Activated CD4-positive, alpha-beta T cell treated with anti-CD3 and anti-CD28 coated beads for 36 hours (primary cell): ENCODE results near the gene MAPK1. TPM values are rescaled to one million over a fixed set of nuclear protein-coding genes. Genes with fewer than 3 reads are reported as not detected.
"Not testable (repeated sequence)": the region's sequence is repeated elsewhere in the genome, so short reads cannot be mapped to it uniquely, and the experiment has no call there.

Experiments used
- ATAC-seq: fragments of 200-7000 bp; cut with Tn5 transposase; one replicate; pipeline ENCODE4 v1.10.0; 2021; ENCODE audit warnings: mild to moderate bottlenecking, moderate library complexity
- CTCF ChIA-PET: fragments of 350-600 bp; sonication (Branson Sonifier 250); formaldehyde crosslinking; loops from one replicate; lab custom pipeline; 2021; ENCODE audit warnings: antibody characterized with exemption; lab: Charles Lee
- POLR2A ChIA-PET: fragments of 350-600 bp; sonication (Branson Sonifier 250); formaldehyde crosslinking; loops from one replicate; lab custom pipeline; 2021; ENCODE audit warnings: antibody characterized with exemption, inconsistent platforms; lab: Charles Lee
- DNase-seq: peaks from one replicate; pipeline ENCODE4 v3.0.0-alpha.2; 2020
- H3K27ac Mint-ChIP-seq: one replicate; pipeline ENCODE4 v1.8.0; 2021; ENCODE audit warnings: mixed read lengths
- H3K27me3 Mint-ChIP-seq: one replicate; pipeline ENCODE4 v1.8.0; 2021; ENCODE audit warnings: mixed read lengths
- H3K36me3 Mint-ChIP-seq: one replicate; pipeline ENCODE4 v1.8.0; 2021; ENCODE audit warnings: low read depth, mixed read lengths
- H3K4me1 Mint-ChIP-seq: one replicate; pipeline ENCODE4 v1.8.0; 2021; ENCODE audit warnings: mixed read lengths
- H3K4me3 Mint-ChIP-seq: one replicate; pipeline ENCODE4 v1.8.0; 2021; ENCODE audit warnings: mild to moderate bottlenecking, moderate library complexity, mixed read lengths
- H3K9me3 Mint-ChIP-seq: one replicate; pipeline ENCODE4 v1.8.0; 2021; ENCODE audit warnings: low read depth, mixed read lengths
- intact Hi-C, 2 experiments: fragments of 100-400 bp; cut with DNase I in 1 of 2; cut with micrococcal nuclease in 1 of 2; formaldehyde crosslinking; loops; one replicate each; pipeline versions ENCODE4 v1.14.2 to v1.15.1; 2022 to 2024; cut with DNase I, micrococcal nuclease
- total RNA-seq, 2 experiments: library from RNA; stranded (reverse); gene quantifications; one replicate each; pipeline ENCODE4 v1.2.3, GENCODE V29; 2021

The MAPK1 gene
- total RNA-seq, 2 experiments from 2014 or later: 91.9 to 108 TPM

GRCh38 chr22:21817497-21817853, 50.0 kb downstream of the MAPK1 start:
- not testable (repeated sequence) for DNase-seq, H3K9me3 Mint-ChIP-seq, ATAC-seq, H3K27me3 Mint-ChIP-seq, H3K4me3 Mint-ChIP-seq
- intact Hi-C loops: loop anchor here (1.0 to 10.0 kb wide), 3 partner anchors 47 to 55 kb away; no protein-coding TSS in a partner anchor
- peaks cover 60% of the 10 kb centered on the region for H3K4me1 Mint-ChIP-seq
- H3K36me3 Mint-ChIP-seq: peaks cover 13% of the 10 kb centered on the region
- H3K27ac Mint-ChIP-seq: peak overlapping the region; percentile 95
- POLR2A ChIA-PET: interaction anchor here (1.2 kb wide), 1 partner anchor 50 kb away, joined by 3 read pairs; the partner anchor contains the start of gene MAPK1
- CTCF ChIA-PET: interaction anchor here (1.2 to 1.3 kb wide), 2 partner anchors 8 to 43 kb away, joined by 3 to 5 read pairs; no protein-coding TSS in a partner anchor

GRCh38 chr22:21816787-21817496, 50.5 kb downstream of the MAPK1 start:
- Mint-ChIP-seq H3K4me1 (peaks cover 63% of the 10 kb centered on the region), H3K4me3 (peak overlapping the region; percentile 67), H3K27ac (peak overlapping the region; percentile 95), H3K27me3 (no peaks in the 10 kb centered on the region), H3K36me3 (peaks cover 15% of the 10 kb centered on the region), H3K9me3 (no peaks in the 10 kb centered on the region)
- ATAC-seq (peak; percentile 91), DNase-seq (peak; percentile 23)
- intact Hi-C loops: loop anchor here (1.0 to 10.0 kb wide), 6 partner anchors 26 to 59 kb away; partner anchors contain the start of gene MAPK1 (in 1 of the 2)
- POLR2A ChIA-PET: interaction anchor here (0.6 to 1.2 kb wide), 5 partner anchors 22 to 88 kb away, joined by 3 to 7 read pairs (median 4); partner anchors contain the start of gene MAPK1
- CTCF ChIA-PET: interaction anchor here (0.6 to 1.3 kb wide), 4 partner anchors 9 to 56 kb away, joined by 3 to 5 read pairs (median 3); no protein-coding TSS in a partner anchor

GRCh38 chr22:21816472-21816786, 51.0 kb downstream of the MAPK1 start:
- POLR2A ChIA-PET: interaction anchor here (0.6 to 1.2 kb wide), 6 partner anchors 21 to 88 kb away, joined by 3 to 7 read pairs (median 4); partner anchors contain the start of gene MAPK1
- intact Hi-C loops: loop anchor here (1.0 to 10.0 kb wide), 5 partner anchors 25 to 60 kb away; partner anchors contain the start of gene MAPK1 (in 1 of the 2)
- Mint-ChIP-seq H3K27ac (peak overlapping the region; percentile 95), H3K4me3 (peak overlapping the region; percentile 67), H3K36me3 (peaks cover 17% of the 10 kb centered on the region), H3K9me3 (no peaks in the 10 kb centered on the region), H3K27me3 (no peaks in the 10 kb centered on the region), H3K4me1 (peaks cover 62% of the 10 kb centered on the region)
- CTCF ChIA-PET: interaction anchor here (0.6 to 1.3 kb wide), 3 partner anchors 9 to 55 kb away, joined by 3 to 5 read pairs (median 3); no protein-coding TSS in a partner anchor
- no peak for ATAC-seq
- no peak for DNase-seq

GRCh38 chr22:21815958-21816357, 51.5 kb downstream of the MAPK1 start:
- Mint-ChIP-seq H3K4me1 (peaks cover 61% of the 10 kb centered on the region), H3K27me3 (no peaks in the 10 kb centered on the region), H3K4me3 (no peak overlapping the region), H3K27ac (peak overlapping the region; percentile 31), H3K36me3 (peaks cover 17% of the 10 kb centered on the region), H3K9me3 (no peaks in the 10 kb centered on the region)
- POLR2A ChIA-PET: interaction anchor here (0.6 to 1.2 kb wide), 5 partner anchors 21 to 82 kb away, joined by 3 to 7 read pairs (median 3); partner anchors contain the start of gene MAPK1
- intact Hi-C loops: loop anchor here (1.0 to 10.0 kb wide), 5 partner anchors 25 to 60 kb away; partner anchors contain the start of gene MAPK1 (in 1 of the 2)
- DNase-seq (no peak), ATAC-seq (no peak)
- CTCF ChIA-PET: interaction anchor here (0.6 to 1.3 kb wide), 3 partner anchors 10 to 55 kb away, joined by 3 to 5 read pairs (median 3); no protein-coding TSS in a partner anchor

GRCh38 chr22:21815357-21815756, 52.1 kb downstream of the MAPK1 start:
- Mint-ChIP-seq H3K36me3 (peaks cover 17% of the 10 kb centered on the region), H3K27ac (no peak overlapping the region), H3K4me3 (no peak overlapping the region), H3K9me3 (no peaks in the 10 kb centered on the region), H3K27me3 (no peaks in the 10 kb centered on the region), H3K4me1 (peaks cover 60% of the 10 kb centered on the region)
- intact Hi-C loops: loop anchor here in 1 of 2 experiments (10.0 kb wide), 1 partner anchor 51 kb away; no protein-coding TSS in a partner anchor
- ChIA-PET CTCF (interaction anchor here (0.6 kb wide), 1 partner anchor 56 kb away, joined by 3 read pairs; no protein-coding TSS in a partner anchor), POLR2A (no interaction called here)
- no peak for ATAC-seq
- no peak for DNase-seq

GRCh38 chr22:21811982-21812381, 55.5 kb downstream of the MAPK1 start:
- Mint-ChIP-seq H3K36me3 (peaks cover 18% of the 10 kb centered on the region), H3K27me3 (no peaks in the 10 kb centered on the region), H3K4me1 (peaks cover 34% of the 10 kb centered on the region), H3K9me3 (no peaks in the 10 kb centered on the region), H3K27ac (no peak overlapping the region), H3K4me3 (no peak overlapping the region)
- ATAC-seq (no peak), DNase-seq (no peak)
- ChIA-PET POLR2A (no interaction called here), CTCF (interaction anchor here (1.0 to 1.3 kb wide), 2 partner anchors 11 to 17 kb away, joined by 4 to 5 read pairs; no protein-coding TSS in a partner anchor)
- intact Hi-C loops: loop anchor here in 1 of 2 experiments (10.0 kb wide), 1 partner anchor 47 kb away; no protein-coding TSS in a partner anchor

- Mint-ChIP-seq H3K4me3 (no peak overlapping the region), H3K27me3 (no peaks in the 10 kb centered on the region), H3K9me3 (no peaks in the 10 kb centered on the region), H3K27ac (no peak overlapping the region), H3K36me3 (peaks cover 33% of the 10 kb centered on the region), H3K4me1 (peaks cover 11% of the 10 kb centered on the region)
- ATAC-seq (no peak), DNase-seq (no peak)
- intact Hi-C loops: no loop called here
- POLR2A ChIA-PET: no interaction called here
- CTCF ChIA-PET: interaction anchor here (1.1 kb wide), 1 partner anchor 145 kb away, joined by 3 read pairs; no protein-coding TSS in a partner anchor
Measured at GRCh38 chr22:21807544-21808529, 59.6 kb downstream of the MAPK1 start.

GRCh38 chr22:21805325-21805724, 62.1 kb downstream of the MAPK1 start:
- DNase-seq, intact Hi-C loops, POLR2A ChIA-PET, H3K4me3 Mint-ChIP-seq, H3K9me3 Mint-ChIP-seq, H3K4me1 Mint-ChIP-seq, ATAC-seq, H3K27ac Mint-ChIP-seq, CTCF ChIA-PET, H3K27me3 Mint-ChIP-seq: not testable (repeated sequence)
- H3K36me3 Mint-ChIP-seq: peaks cover 46% of the 10 kb centered on the region

GRCh38 chr22:21803811-21804249, 63.6 kb downstream of the MAPK1 start:
- Mint-ChIP-seq H3K9me3 (no peaks in the 10 kb centered on the region), H3K27ac (no peak overlapping the region), H3K4me1 (peaks cover 5% of the 10 kb centered on the region), H3K27me3 (no peaks in the 10 kb centered on the region), H3K4me3 (no peak overlapping the region), H3K36me3 (peaks cover 54% of the 10 kb centered on the region)
- CTCF ChIA-PET: interaction anchor here (0.6 to 0.8 kb wide), 2 partner anchors 13 to 37 kb away, joined by 3 to 4 read pairs; no protein-coding TSS in a partner anchor
- no peak for ATAC-seq
- no peak for DNase-seq
- intact Hi-C loops: no loop called here
- POLR2A ChIA-PET: no interaction called here

- H3K36me3 Mint-ChIP-seq: peaks cover 57% of the 10 kb centered on the region
Measured at GRCh38 chr22:21802673-21803072, 64.8 kb downstream of the MAPK1 start.

More at GRCh38 chr22:21802673-21803072, 64.8 kb downstream of the MAPK1 start:
- no peak overlapping the region for H3K27ac Mint-ChIP-seq
- no peaks in the 10 kb centered on the region for H3K27me3 Mint-ChIP-seq
- no peak overlapping the region for H3K4me3 Mint-ChIP-seq
- no peak for DNase-seq
- no peak for ATAC-seq
- H3K4me1 Mint-ChIP-seq: peaks cover 5% of the 10 kb centered on the region
- ChIA-PET POLR2A (interaction anchor here (0.6 kb wide), 1 partner anchor 62 kb away, joined by 4 read pairs; no protein-coding TSS in a partner anchor), CTCF (no interaction called here)
- intact Hi-C loops: no loop called here
- no peaks in the 10 kb centered on the region for H3K9me3 Mint-ChIP-seq
